Naive B cell (primary cell): ENCODE data around the gene PREPL. TPM values are rescaled to one million over a fixed set of nuclear protein-coding genes. Genes with fewer than 3 reads are reported as not detected.

Experiments used
- ATAC-seq, 2 donors: fragments of 150-1000 bp; cut with Tn5 transposase; 2 replicates each; pipeline ENCODE4 v1.10.0; 2021; ENCODE audit warnings: low read depth in 2 of 2, mild to moderate bottlenecking in 2 of 2, moderate library complexity in 2 of 2
- DNase-seq: peaks from one replicate; pipeline ENCODE4 v3.0.0; 2022
- H3K27ac Mint-ChIP-seq, 6 donors: one replicate each; pipeline ENCODE4 v1.8.0; 2020 to 2022; ENCODE audit warnings: mild to moderate bottlenecking in 6 of 6, mixed read lengths in 6 of 6, moderate library complexity in 5 of 6, inconsistent platforms in 2 of 6
- H3K27me3 Mint-ChIP-seq, 3 donors: one replicate each; pipeline ENCODE4 v1.8.0; 2021 to 2022; ENCODE audit warnings: mixed read lengths in 3 of 3, mild to moderate bottlenecking in 1 of 3
- H3K36me3 Mint-ChIP-seq, 2 donors: one replicate each; pipeline ENCODE4 v1.8.0; 2020 to 2022; ENCODE audit warnings: mixed read lengths in 2 of 2, inconsistent platforms in 1 of 2, mild to moderate bottlenecking in 1 of 2
- H3K4me1 Mint-ChIP-seq, 3 donors: one replicate each; pipeline ENCODE4 v1.8.0; 2020 to 2022; ENCODE audit warnings: mixed read lengths in 3 of 3, inconsistent platforms in 1 of 3, mild to moderate bottlenecking in 1 of 3, moderate library complexity in 1 of 3
- H3K4me3 Mint-ChIP-seq, 8 donors: one replicate each; pipeline ENCODE4 v1.8.0; 2020 to 2022; ENCODE audit warnings: mild to moderate bottlenecking in 8 of 8, mixed read lengths in 8 of 8, moderate library complexity in 8 of 8, inconsistent platforms in 2 of 8
- H3K9me3 Mint-ChIP-seq, 7 donors: one replicate each; pipeline ENCODE4 v1.8.0; 2020 to 2022; ENCODE audit warnings: mixed read lengths in 7 of 7, mild to moderate bottlenecking in 5 of 7, inconsistent platforms in 2 of 7, moderate library complexity in 1 of 7
- polyA plus RNA-seq, 6 donors: library from polyadenylated mRNA; unstranded; fragments of 300-500 nt; fragmentation: Illumina TruSeq; gene quantifications; one replicate each; pipeline ENCODE4 v1.2.3, GENCODE V29; 2021; ENCODE audit warnings: low read depth in 6 of 6

PREPL gene
- polyA plus RNA-seq, 6 donors from 2014 or later: 13.0 to 22.1 (median 16.3) TPM

DNA sequence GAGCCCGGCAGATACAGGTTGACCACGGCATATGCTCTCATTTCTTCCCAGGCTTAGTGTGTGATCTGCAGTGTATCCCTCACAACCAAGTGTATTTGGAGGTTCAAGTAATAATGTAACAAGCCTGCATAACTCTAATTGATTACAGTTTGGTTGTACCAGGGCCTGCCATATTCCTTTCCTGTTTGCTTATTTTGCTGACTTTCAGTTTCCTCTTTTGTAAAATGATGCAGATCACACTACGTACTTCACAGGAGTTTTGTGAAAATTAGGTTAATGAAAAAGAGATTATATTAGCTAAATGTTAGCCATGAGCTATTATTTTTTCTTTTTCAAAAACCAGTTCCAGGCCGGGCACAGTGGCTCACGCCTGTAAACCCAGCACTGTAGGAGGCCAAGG lies 60.2 kb downstream of the PREPL start:
- no peak for DNase-seq
- ATAC-seq: no peak
- H3K27me3 Mint-ChIP-seq: no peaks in the 10 kb centered on the region

DNA sequence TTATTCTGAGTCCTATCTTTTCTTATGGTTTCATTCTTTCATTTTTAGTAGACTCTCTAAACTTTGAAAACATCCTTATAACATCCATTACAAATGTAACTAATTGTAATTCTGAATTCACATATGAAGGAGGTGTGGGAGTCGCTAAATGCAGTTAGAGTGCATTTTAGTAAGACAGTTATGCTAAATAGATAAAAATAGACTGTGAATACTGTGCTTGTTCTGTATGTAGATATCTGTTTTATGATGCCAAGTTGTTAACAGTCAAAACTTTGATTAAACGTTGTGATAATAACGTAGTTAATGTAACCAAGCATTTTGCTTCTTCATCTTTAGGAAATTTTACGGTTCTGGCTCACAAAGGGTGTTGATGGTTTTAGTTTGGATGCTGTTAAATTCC lies 61.7 kb downstream of the PREPL start:
- DNase-seq (no peak), ATAC-seq (no peak)
- Mint-ChIP-seq H3K27me3 (no peaks in the 10 kb centered on the region), H3K4me3 (no peak overlapping the region), H3K4me1 (peaks cover 9 to 12% (median 10%) of the 10 kb centered on the region in 3 donors), H3K36me3 (peaks cover 4 to 6% of the 10 kb centered on the region in 2 donors), H3K9me3 (peaks cover 0 to 10% (median 4%) of the 10 kb centered on the region in 7 donors), H3K27ac (no peak overlapping the region)

More for the DNA sequence above, 60.2 kb downstream of the PREPL start:
- peaks cover 0 to 10% (median 4%) of the 10 kb centered on the region in 7 donors for H3K9me3 Mint-ChIP-seq
- H3K27ac Mint-ChIP-seq: no peak overlapping the region
- peaks cover 7 to 9% (median 9%) of the 10 kb centered on the region in 3 donors for H3K4me1 Mint-ChIP-seq
- H3K36me3 Mint-ChIP-seq: peaks cover 4 to 6% of the 10 kb centered on the region in 2 donors
- no peak overlapping the region for H3K4me3 Mint-ChIP-seq

DNA sequence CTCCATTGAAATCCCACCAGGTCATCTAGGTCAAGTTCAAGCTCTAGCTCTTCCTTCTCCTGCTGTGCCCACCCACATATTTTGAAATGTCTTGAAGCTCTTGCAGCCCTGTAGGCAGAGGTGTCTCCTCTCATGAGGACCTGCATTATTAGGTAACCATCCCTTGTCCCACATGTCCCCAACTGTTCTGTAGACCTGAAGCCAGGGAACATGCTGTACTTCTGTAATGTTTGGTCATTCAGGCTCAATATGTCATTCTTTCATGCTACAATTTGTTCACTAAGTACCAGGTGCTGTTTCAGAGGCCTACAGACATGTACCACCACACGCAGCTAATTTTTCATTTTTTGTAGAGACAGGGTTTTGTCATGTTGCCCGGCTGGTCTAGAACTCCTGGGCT lies 63.9 kb downstream of the PREPL start:
- no peak for ATAC-seq
- H3K36me3 Mint-ChIP-seq: no peaks in the 10 kb centered on the region
- H3K4me3 Mint-ChIP-seq: no peak overlapping the region
- H3K27ac Mint-ChIP-seq: peak overlapping the region in 1 of 6 donors; percentile 30
- DNase-seq: no peak
- peaks cover 0 to 9% (median 4%) of the 10 kb centered on the region in 3 donors for H3K27me3 Mint-ChIP-seq
- H3K4me1 Mint-ChIP-seq: peaks cover 9 to 12% (median 10%) of the 10 kb centered on the region in 3 donors
- no peaks in the 10 kb centered on the region for H3K9me3 Mint-ChIP-seq

- Mint-ChIP-seq H3K9me3 (no peaks in the 10 kb centered on the region), H3K4me3 (peak overlapping the region in 2 of 8 donors; percentile 18 to 22), H3K27ac (no peak overlapping the region), H3K4me1 (peaks cover 9 to 12% (median 10%) of the 10 kb centered on the region in 3 donors), H3K27me3 (peaks cover 0 to 14% (median 4%) of the 10 kb centered on the region in 3 donors), H3K36me3 (no peaks in the 10 kb centered on the region)
- ATAC-seq: no peak
- DNase-seq: no peak
Measured at GRCh38 chr2:44296653-44297052, 64.6 kb downstream of the PREPL start.

GRCh38 chr2:44295633-44296359 lies 65.5 kb downstream of the PREPL start:
- no peak for DNase-seq
- no peaks in the 10 kb centered on the region for H3K9me3 Mint-ChIP-seq
- H3K27me3 Mint-ChIP-seq: peaks cover 0 to 14% (median 4%) of the 10 kb centered on the region in 3 donors
- H3K27ac Mint-ChIP-seq: peak overlapping the region in 1 of 6 donors; percentile 54
- no peaks in the 10 kb centered on the region for H3K36me3 Mint-ChIP-seq
- H3K4me1 Mint-ChIP-seq: peaks cover 9 to 12% (median 10%) of the 10 kb centered on the region in 3 donors
- no peak overlapping the region for H3K4me3 Mint-ChIP-seq
- ATAC-seq: peak in 1 of 2 donors; percentile 27

DNA sequence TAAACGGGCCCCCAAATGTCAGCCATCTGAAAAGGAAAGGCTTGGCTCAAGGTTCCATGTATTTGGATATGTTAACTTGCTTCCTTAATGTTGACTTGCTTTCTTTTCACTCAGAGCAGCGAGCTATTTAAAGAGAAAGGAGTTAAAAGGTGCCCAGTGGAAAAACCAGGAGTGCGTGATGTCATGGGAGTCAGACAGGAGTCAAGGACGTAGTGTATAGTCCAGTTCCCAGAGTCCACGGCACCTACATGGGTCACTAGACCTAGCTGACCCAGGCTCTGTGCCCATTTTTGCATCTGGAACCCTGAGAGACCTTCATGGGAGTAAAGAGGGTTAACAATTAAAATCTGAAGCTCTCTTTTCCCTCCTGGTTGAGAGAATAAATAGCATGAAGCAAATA lies 66.2 kb downstream of the PREPL start:
- no peak for DNase-seq
- no peaks in the 10 kb centered on the region for H3K36me3 Mint-ChIP-seq
- H3K27ac Mint-ChIP-seq: no peak overlapping the region
- H3K9me3 Mint-ChIP-seq: no peaks in the 10 kb centered on the region
- ATAC-seq: no peak
- peaks cover 0 to 14% (median 4%) of the 10 kb centered on the region in 3 donors for H3K27me3 Mint-ChIP-seq
- no peak overlapping the region for H3K4me3 Mint-ChIP-seq
- peaks cover 9 to 12% (median 10%) of the 10 kb centered on the region in 3 donors for H3K4me1 Mint-ChIP-seq

- no peaks in the 10 kb centered on the region for H3K36me3 Mint-ChIP-seq
- H3K4me3 Mint-ChIP-seq: no peak overlapping the region
- H3K27me3 Mint-ChIP-seq: peaks cover 4 to 14% (median 4%) of the 10 kb centered on the region in 3 donors
- DNase-seq (no peak), ATAC-seq (no peak)
- no peak overlapping the region for H3K27ac Mint-ChIP-seq
- H3K4me1 Mint-ChIP-seq: peaks cover 2 to 5% (median 5%) of the 10 kb centered on the region in 3 donors
- no peaks in the 10 kb centered on the region for H3K9me3 Mint-ChIP-seq
Measured at GRCh38 chr2:44291281-44292248, 69.7 kb downstream of the PREPL start.

DNA sequence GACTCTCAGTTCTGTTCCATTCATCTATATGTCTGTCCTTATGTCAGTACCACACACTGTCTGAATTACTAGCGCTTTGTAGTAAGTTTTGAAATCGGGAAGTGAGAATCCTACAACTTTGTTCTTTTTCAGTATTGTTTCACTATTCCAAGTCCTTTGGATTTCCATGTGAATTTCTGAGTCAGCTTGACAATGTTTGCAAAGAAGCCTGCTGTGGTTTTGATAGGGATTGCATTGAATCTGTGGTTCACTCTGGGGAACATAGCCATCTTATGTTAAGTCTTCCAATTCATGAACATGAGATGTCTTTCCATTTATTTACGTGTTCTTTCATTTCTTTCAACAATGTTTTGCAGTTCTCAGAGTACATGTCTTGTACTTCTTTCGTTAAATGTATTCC lies 71.0 kb downstream of the PREPL start:
- Mint-ChIP-seq H3K27ac (no peak overlapping the region), H3K27me3 (peaks cover 4 to 14% (median 4%) of the 10 kb centered on the region in 3 donors), H3K9me3 (no peaks in the 10 kb centered on the region), H3K4me1 (no peaks in the 10 kb centered on the region), H3K4me3 (no peak overlapping the region), H3K36me3 (no peaks in the 10 kb centered on the region)
- DNase-seq: no peak
- ATAC-seq: no peak

GRCh38 chr2:44286884-44287638 lies 74.2 kb downstream of the PREPL start:
- no peaks in the 10 kb centered on the region for H3K4me1 Mint-ChIP-seq
- ATAC-seq (no peak), DNase-seq (no peak)
- H3K9me3 Mint-ChIP-seq: no peaks in the 10 kb centered on the region
- H3K27me3 Mint-ChIP-seq: peaks cover 4 to 12% (median 10%) of the 10 kb centered on the region in 3 donors
- H3K4me3 Mint-ChIP-seq: no peak overlapping the region
- peak overlapping the region in 4 of 6 donors; percentile 23 to 85 (median 60) for H3K27ac Mint-ChIP-seq
- H3K36me3 Mint-ChIP-seq: peaks cover 0 to 4% of the 10 kb centered on the region in 2 donors

DNA sequence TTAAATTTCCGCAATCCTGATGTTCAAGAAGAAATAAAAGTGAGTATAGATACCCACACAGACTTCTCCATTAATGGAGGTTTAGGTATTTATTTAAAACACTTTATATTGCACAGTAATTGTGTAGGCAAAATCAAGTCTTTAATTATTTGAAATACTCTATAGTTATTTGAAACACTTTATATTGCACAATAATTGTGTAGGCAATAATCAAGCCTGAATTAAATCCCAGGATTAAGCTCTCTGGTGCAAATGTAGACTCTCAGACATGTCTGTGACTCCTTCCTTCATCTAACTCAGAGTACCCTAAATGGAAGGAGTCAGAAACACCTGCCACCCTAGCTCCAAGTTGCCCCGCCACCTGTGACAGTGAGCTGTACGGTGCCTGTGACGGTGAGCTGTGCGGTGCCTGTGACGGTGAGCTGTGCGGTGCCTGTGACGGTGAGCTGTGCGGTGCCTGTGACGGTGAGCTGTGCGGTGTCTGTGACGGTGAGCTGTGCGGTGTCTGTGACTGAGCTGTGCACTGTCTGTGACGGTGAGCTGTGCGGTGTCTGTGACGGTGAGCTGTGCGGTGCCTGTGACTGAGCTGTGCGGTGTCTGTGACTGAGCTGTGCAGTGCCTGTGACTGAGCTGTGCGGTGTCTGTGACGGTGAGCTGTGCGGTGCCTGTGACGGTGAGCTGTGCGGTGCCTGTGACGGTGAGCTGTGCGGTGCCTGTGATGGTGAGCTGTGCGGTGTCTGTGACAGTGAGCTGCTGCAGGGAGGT lies 75.0 kb downstream of the PREPL start:
- Mint-ChIP-seq H3K36me3 (peaks cover 0 to 5% of the 10 kb centered on the region in 2 donors), H3K9me3 (no peaks in the 10 kb centered on the region), H3K4me3 (no peak overlapping the region), H3K27me3 (peaks cover 4 to 14% (median 13%) of the 10 kb centered on the region in 3 donors), H3K27ac (peak overlapping the region in 3 of 6 donors; percentile 57 to 85 (median 63)), H3K4me1 (no peaks in the 10 kb centered on the region)
- ATAC-seq (peak in 1 of 2 donors; percentile 30), DNase-seq (no peak)

GRCh38 chr2:44285174-44285573 lies 76.1 kb downstream of the PREPL start:
- H3K9me3 Mint-ChIP-seq: no peaks in the 10 kb centered on the region
- H3K27me3 Mint-ChIP-seq: peaks cover 4 to 14% (median 13%) of the 10 kb centered on the region in 3 donors
- H3K4me3 Mint-ChIP-seq: no peak overlapping the region
- no peak for DNase-seq
- H3K27ac Mint-ChIP-seq: peak overlapping the region in 3 of 6 donors; percentile 2 to 62 (median 3)
- H3K36me3 Mint-ChIP-seq: peaks cover 0 to 5% of the 10 kb centered on the region in 2 donors
- no peak for ATAC-seq
- H3K4me1 Mint-ChIP-seq: no peaks in the 10 kb centered on the region

DNA sequence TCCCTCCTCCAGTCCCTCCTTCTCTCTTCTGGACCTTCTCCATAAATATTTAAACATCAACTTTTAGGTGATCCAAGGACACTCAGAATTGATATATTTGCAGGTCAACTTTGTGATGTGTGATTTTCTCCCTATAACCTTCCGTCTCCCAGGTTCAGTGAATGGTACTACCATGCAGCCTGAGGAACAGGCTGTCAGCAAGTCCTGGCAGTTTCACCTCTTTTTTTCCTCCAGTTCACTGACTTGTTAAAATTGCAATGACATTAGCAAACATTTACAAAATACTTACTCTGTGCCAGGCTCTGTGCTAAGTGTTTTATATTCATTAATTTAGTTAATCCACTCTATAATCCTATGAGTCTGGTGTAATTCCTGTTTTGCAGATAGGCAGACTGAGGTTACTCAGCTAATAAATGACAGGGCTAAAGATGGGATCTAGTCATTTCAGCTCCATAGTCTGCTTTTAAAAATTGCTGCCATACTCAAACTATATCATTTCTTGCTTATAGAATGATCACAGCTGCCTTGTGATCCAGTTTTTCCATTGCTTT lies 78.1 kb downstream of the PREPL start:
- no peaks in the 10 kb centered on the region for H3K4me1 Mint-ChIP-seq
- ATAC-seq (no peak), DNase-seq (no peak)
- peaks cover 0 to 2% (median 0%) of the 10 kb centered on the region in 7 donors for H3K9me3 Mint-ChIP-seq
- H3K27ac Mint-ChIP-seq: no peak overlapping the region
- H3K36me3 Mint-ChIP-seq: peaks cover 0 to 5% of the 10 kb centered on the region in 2 donors
- H3K4me3 Mint-ChIP-seq: no peak overlapping the region
- peaks cover 4 to 20% (median 14%) of the 10 kb centered on the region in 3 donors for H3K27me3 Mint-ChIP-seq
